Fibroblast of peridontal ligament (primary cell): Measurements from ENCODE around the gene PLXNB1.
A peak's percentile ranks its signal among the peaks of the same experiment; 100 is the strongest.
"Not testable (repeated sequence)": the region's sequence is repeated elsewhere in the genome, so short reads cannot be mapped to it uniquely, and the experiment has no call there.

ENCODE experiments used
- DNase-seq: peaks from one replicate; pipeline ENCODE4 v3.0.0-alpha.2; 2010; ENCODE audit errors: extremely low read depth

The PLXNB1 gene

DNA sequence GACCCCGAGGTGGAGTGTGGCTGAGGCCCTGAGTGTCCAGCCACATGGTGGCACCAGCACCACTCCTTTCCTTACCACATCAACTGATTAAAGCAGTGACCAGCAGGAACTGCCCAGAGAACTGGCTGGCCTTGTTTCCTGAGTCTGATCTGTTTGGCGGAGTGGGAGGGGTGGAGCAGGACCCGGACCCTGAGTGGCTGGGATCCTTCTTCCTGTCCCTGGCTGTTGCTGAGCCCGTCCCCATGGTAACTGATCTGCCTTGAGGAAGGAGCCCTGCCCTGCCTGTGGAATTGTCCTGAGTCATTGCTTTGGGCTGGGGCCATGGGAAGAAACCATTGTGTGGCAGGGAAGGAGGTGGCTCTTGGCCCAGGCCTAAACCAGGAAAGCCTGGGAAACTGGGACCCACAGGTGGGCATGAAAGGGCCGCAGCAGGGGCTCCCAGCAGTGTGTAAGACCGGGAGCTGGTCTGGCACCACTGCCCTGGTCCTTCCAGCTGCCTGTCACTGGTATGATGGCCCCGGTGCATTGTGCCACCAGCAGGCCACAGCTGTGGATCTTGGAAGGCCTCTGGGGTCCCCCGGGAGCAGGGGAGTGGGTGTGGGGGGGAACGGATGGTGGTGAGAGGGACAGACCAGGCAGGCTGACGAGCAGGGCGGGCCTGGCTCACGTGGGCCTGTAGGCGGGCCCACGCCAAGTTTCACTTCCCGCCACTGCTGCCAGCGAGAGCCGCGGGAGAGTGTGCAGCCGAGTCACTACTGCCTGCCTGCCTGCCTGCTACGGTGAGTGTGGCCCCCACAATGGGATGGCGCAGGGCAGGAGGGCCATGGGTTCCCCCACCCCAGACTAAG is 35.9 kb upstream of the PLXNB1 start:
- peak; percentile 100 for DNase-seq

DNA sequence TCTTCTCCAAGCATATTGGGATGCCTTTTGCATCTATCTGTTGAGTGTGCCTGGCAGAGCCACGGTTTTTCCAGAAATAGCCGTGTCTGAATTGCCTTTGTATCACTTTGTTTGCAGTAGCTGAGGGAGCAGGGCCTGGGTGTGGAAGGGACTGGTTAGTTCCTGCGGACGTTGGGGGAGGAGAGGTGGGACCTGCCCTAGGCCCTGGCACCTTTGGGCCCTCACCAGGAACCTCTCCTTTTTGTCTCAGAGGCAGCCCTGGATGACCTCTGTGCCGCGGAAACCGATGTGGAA is 35.3 kb upstream of the PLXNB1 start:
- no peak for DNase-seq

DNA sequence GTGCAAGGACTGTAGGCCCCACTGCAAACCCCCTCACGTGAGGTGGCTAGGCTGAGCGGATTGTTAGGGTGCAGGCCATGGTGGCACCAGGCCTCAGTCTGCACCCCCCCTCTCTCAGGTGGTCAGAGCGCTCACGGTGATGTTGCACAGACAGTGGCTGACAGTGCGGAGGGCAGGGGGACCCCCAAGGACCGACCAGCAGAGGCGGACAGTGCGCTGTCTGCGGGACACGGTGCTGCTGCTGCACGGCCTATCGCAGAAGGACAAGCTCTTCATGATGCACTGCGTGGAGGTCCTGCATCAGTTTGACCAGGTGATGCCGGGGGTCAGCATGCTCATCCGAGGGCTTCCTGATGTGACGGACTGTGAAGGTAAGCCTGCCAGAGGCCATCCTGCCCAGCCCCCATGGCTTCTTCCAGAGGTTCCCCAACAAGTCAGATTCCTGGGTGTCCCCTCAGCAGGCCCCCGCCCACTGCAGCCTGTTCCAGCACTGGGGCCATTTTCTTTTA is 34.9 kb upstream of the PLXNB1 start:
- no peak for DNase-seq

GRCh38 chr3:48463703-48464102 is 33.8 kb upstream of the PLXNB1 start:
- DNase-seq: no peak

- not testable (repeated sequence) for DNase-seq
Measured at GRCh38 chr3:48461767-48462166, 31.9 kb upstream of the PLXNB1 start.

DNA sequence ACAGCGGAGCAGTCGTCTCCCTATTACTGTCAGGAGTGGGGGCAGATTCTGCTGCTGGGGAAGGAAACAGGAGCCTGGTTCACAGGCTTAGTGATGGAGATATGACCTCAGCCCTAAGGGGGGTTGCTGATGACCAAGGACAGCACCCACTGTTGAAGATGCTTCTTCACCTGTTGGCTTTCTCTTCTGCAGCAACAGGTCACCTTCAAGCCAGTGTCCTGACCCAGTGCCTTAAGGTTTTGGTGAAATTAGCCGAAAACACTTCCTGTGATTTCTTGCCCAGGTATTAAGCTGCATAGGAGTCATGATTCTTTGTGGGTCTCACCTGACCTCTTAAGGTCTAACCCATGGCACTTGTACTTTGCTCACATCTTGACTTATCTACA is 30.6 kb upstream of the PLXNB1 start:
- no peak for DNase-seq

DNA sequence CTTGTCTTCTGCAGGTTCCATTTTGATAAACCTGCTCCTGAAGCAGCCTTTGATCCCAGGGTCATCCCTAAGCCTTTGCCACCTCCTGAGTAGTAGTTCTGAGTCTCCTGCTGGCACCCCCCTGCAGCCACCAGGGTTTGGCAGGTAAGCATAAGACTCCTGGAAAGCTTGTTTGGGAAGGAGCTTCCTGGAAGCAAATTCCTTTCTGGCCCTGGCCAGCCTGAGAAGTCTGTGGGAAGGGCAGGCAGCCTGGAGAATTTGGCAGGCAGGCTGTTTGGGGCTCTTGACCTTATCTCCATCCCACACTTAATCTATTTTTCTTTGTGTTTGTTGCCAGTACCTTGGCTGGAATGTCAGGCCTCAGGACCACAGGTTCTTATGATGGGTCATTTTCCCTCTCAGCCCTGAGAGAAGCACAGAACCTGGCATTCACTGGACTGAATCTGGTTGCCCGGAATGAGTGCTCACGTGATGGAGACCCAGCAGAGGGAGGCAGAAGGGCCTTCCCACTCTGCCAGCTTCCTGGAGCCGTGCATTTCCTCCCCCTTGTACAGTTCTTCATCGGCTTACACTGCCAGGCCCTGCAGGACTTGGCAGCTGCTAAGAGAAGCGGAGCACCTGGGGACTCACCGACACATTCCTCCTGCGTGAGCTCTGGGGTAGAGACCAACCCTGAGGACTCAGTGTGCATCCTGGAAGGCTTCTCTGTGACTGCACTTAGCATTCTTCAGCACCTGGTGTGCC is 30.1 kb upstream of the PLXNB1 start:
- no peak for DNase-seq

- DNase-seq: no peak
Measured at GRCh38 chr3:48459331-48459730, 29.4 kb upstream of the PLXNB1 start.

DNA sequence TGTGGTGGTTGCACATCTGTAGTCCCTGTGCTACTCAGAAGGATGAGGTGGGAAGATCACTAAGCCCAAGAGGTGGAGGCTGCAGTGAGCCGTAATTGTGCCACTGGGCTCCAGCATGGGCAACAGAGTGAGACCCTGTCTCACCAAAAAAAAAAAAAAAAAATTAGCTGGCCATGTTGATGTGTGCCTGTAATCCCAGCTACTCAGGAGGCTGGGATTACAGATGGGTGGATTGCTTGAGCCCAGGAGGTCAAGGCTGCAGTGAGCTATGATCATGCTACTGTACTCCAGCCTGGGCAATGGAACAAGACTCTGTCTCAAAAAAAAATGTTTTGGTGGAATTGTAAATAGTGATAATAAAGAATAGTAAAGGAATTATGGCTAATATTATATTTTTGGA is 26.6 kb upstream of the PLXNB1 start:
- no peak for DNase-seq

GRCh38 chr3:48451270-48451669 is 21.4 kb upstream of the PLXNB1 start:
- no peak for DNase-seq

DNA sequence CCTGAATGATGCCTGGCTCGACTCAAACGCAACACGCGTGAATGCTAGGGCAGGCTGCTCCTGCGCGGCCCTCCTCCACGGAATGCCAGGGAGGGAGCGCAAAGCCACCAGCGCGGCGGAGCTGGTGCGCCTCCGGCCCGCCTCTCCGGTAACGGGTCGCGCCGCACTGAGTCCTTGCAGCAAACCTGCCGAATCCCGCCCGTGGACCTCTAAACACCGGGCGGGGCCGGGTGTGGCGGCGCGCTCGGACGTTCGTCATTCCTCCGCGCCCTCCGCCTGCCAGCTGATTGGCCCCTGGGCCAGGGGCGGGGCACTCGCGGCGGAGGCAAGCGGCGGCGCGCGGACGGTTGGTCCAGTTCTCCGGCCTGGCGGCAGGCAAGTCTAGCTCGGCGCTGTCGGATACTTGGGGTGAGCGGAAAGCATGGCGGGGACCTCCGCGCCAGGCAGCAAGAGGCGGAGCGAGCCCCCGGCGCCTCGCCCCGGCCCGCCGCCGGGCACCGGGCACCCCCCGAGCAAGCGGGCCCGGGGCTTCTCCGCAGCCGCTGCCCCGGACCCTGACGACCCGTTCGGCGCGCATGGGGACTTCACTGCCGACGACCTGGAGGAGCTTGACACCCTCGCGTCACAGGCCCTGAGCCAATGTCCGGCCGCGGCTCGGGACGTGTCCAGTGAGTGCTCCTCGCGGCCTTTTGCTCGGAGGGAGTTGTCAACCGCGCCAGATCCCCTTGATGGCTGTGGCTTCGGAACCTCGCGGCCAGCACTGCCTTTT is 16.7 kb upstream of the PLXNB1 start, which contains the start of gene ATRIP:
ATRIP (plus strand) TSS at position 313 of the 769 bp plus-strand sequence; CDS start at position 422, 109 bp downstream.
- peak; percentile 64 for DNase-seq

DNA sequence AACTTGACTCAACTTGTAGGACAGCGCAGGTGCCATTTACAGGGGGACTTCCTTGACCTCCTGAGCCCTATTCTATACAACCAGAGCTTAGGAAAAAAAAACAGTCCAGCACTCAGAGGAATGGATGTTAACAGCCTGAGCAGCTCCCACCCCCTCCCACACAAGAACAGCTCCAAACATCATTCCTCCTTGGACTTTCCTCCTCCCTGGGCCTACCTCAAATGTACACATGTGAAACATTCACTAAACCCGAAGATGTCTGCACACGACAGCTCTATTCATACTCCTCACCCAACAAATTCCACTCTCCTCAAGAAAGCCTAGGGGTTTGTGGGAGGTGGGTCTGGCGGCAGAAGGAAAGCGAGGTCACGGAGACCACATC is 16.1 kb upstream of the PLXNB1 start:
- no peak for DNase-seq

DNA sequence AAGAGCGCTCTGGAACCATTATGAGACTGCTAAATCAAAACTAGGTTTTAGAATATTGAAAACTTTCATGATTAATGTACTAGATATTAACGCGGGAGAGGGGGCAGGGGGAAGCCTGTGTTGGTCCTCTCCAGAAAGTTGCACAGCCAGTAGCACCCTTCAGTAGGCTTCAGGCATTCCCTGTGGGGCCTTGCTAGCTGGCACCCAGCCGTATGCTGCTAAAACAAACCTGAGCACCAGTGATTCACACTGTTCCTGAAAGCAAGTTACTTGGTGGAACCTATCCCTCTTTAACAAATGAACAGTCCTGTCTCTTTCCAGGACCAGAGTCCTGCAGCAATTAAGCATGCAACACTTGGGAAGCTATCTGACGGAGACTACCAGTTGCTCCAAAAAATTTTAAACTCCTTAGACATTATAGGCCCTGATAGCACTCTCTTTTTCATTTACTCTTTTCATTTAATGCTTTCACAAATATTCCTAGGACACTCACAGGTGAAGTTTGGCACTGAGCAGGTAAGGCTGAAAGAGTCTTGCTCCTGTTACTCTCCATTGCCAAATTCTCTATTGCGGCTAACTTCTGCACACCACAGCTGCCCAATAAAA is 15.5 kb upstream of the PLXNB1 start:
- DNase-seq: no peak

- DNase-seq: no peak
Measured at GRCh38 chr3:48441940-48442339, 12.1 kb upstream of the PLXNB1 start.

DNA sequence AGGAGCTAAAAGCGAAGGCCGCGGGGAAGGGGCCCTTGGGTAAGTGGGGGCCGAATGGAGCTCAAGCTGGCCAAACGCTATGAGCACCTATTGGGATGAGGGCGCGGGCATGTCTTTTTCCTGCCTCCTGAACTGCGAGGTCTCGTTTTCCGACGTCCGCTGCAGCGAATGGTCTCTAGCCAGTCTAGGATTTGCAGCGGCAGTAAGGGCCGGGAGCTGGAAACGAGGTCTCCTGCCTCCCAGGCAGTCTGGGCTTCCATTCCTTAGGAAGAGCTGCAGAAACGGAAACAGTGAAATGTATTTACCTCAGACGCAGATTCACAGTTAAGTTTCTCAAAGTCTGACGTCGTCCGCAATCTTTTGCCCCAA is 10.7 kb upstream of the PLXNB1 start:
- peak; percentile 35 for DNase-seq

- DNase-seq: peak; percentile 92
Measured at GRCh38 chr3:48439820-48440589, 10.1 kb upstream of the PLXNB1 start, which contains the start of the genes CCDC51 and TMA7. TSS of gene CCDC51 (minus strand) at chr3:48440119. CDS start at chr3:48435128, 4,991 bp downstream. TSS of gene TMA7 (plus strand) at chr3:48440257. CDS start at chr3:48440297, 40 bp downstream.

DNA sequence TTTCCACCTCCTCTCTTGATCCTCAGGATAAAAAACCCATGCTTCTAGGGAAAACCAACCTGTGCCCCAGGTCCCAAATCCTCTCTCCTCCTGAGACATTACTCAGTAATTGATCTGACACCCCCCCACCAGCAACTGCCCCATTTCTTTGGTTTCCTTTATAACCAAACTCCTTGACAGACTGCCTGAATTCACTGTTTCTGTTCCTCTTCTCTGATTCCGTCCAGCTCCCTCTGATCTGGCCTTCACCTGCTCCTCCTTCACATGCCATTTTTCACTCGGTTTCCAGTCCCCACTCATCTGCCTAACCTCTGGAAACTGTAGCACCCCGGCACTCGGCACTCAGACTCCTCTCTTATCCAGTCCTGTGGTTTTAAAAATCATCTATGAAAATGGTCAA is 7.9 kb upstream of the PLXNB1 start:
- no peak for DNase-seq

- no peak for DNase-seq
Measured at GRCh38 chr3:48436855-48437254, 7.0 kb upstream of the PLXNB1 start.

- no peak for DNase-seq
Measured at GRCh38 chr3:48436477-48436787, 6.5 kb upstream of the PLXNB1 start.

- peak; percentile 82 for DNase-seq
Measured at GRCh38 chr3:48435774-48436476, 6.0 kb upstream of the PLXNB1 start.

DNA sequence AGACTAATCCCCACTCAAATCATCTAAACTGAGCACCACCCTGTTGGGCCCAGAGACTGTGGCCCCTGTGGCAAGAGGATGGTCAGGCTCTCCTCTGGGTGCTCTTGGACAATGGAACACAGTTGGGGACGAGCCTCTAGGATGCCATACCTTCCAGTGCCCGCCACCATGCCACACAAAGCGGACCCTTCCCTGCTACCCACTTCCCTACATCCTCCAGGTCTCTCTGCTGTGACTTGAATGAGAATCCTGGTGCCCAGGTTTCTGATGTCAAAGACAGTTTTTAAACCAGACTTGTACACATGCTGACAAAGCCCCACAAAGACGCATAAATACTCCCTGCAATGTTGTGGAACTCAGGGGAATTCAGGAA is 5.3 kb upstream of the PLXNB1 start:
- DNase-seq: no peak
